K562 (cell line): ENCODE data around the gene YPEL3. TPM values are rescaled to one million over a fixed set of nuclear protein-coding genes. Genes with fewer than 3 reads are reported as not detected.

Experiments
- ATAC-seq: fragments of 200-7000 bp; cut with Tn5 transposase; 3 replicates; pipeline ENCODE4 v1.9.1; 2020; ENCODE audit warnings: moderate library complexity
- BruUV-seq: library from RNA; stranded (reverse); fragments of 400-500 nt; replicated peaks from 2 replicates; lab custom pipeline; 2021; lab: Mats Ljungman, UMichigan
- CTCF ChIA-PET: fragments of 300-600 bp; formaldehyde crosslinking; extraction: SDS; loops from one replicate; lab custom pipeline; 2021; ENCODE audit warnings: low intra/inter-chr PET ratio; lab: Yijun Ruan, JAX
- POLR2A ChIA-PET: fragments of 300-600, 350-650 bp; sonication (Branson Sonifier 250); formaldehyde crosslinking; extraction: SDS; loops from one replicate; lab custom pipeline; 2021; ENCODE audit warnings: antibody characterized with exemption, inconsistent platforms; lab: Yijun Ruan, JAX
- DNase-seq, 4 experiments: peaks; one replicate each; pipeline versions ENCODE4 v3.0.0 to v3.0.0-alpha.2; 2011 to 2018; ENCODE audit warnings: low spot score in 3 of 4, mixed read lengths in 3 of 4; ENCODE audit errors: extremely low read depth in 1 of 4
- FAIRE-seq: peaks from 2 replicates; lab custom pipeline; 2011; peaks lifted over from hg19 to GRCh38; lab: Jason Lieb, UNC
- H2AFZ ChIP-seq: 2 replicates; pipeline ENCODE4 v1.6.0; 2011; ENCODE audit warnings: low read depth, low read length, control low read depth, inconsistent platforms
- H3K27ac ChIP-seq: fragments of 200-600 bp; 3 replicates; pipeline ENCODE4 v1.8.0; 2011; ENCODE audit warnings: low read depth, mild to moderate bottlenecking, control low read depth, inconsistent platforms, low read length, moderate library complexity, mixed read lengths; ENCODE audit errors: extremely low read depth
- H3K27me3 ChIP-seq, 2 experiments: fragments of 300-600 bp in 1 of 2; 2 replicates in 1 of 2; 3 replicates in 1 of 2; pipeline versions ENCODE4 v1.6.0 to v1.8.0; 2011; ENCODE audit warnings: inconsistent platforms in 2 of 2, low read length in 2 of 2, mild to moderate bottlenecking in 1 of 2, mixed read lengths in 1 of 2, moderate library complexity in 1 of 2; ENCODE audit not compliant: control insufficient read depth in 2 of 2, insufficient read depth in 2 of 2
- H3K36me3 ChIP-seq: fragments of 300-600 bp; 3 replicates; pipeline ENCODE4 v1.8.0; 2011; ENCODE audit warnings: mild to moderate bottlenecking, low read length, inconsistent platforms; ENCODE audit not compliant: control insufficient read depth, insufficient read depth
- H3K4me1 ChIP-seq, 2 experiments: fragments of 200-600 bp in 1 of 2; replicated peaks in 1 of 2; 2 replicates in 1 of 2; 3 replicates in 1 of 2; pipeline versions ENCODE4 v1.5.1 to v1.8.0; 2011; ENCODE audit warnings: inconsistent platforms in 2 of 2, low read length in 2 of 2, mild to moderate bottlenecking in 1 of 2, mixed read lengths in 1 of 2, moderate library complexity in 1 of 2; ENCODE audit not compliant: control insufficient read depth in 2 of 2, insufficient read depth in 2 of 2
- H3K4me2 ChIP-seq: 2 replicates; pipeline ENCODE4 v1.6.1; 2011; ENCODE audit warnings: low read length, control low read depth, inconsistent platforms, mixed read lengths; ENCODE audit not compliant: insufficient read depth
- H3K4me3 ChIP-seq: fragments of 200-600 bp; sonication (generic), shearing (Covaris generic); 2 replicates; pipeline ENCODE4 v1.5.1; 2016; ENCODE audit warnings: control low read depth, inconsistent platforms
- H3K79me2 ChIP-seq: fragments of 200-600 bp; 3 replicates; pipeline ENCODE4 v1.8.0; 2011; ENCODE audit warnings: low read length, inconsistent platforms; ENCODE audit not compliant: control insufficient read depth, insufficient read depth
- H3K9ac ChIP-seq, 2 experiments: 2 replicates each; pipeline versions ENCODE4 v1.6.0 to v1.6.1; 2011; ENCODE audit warnings: low read depth in 2 of 2, low read length in 2 of 2, control low read depth in 1 of 2, inconsistent platforms in 1 of 2, mild to moderate bottlenecking in 1 of 2, mixed read lengths in 1 of 2; ENCODE audit not compliant: insufficient read depth in 1 of 2
- H3K9me1 ChIP-seq: one replicate; pipeline ENCODE4 v1.6.0; 2011; ENCODE audit warnings: inconsistent platforms, mild to moderate bottlenecking, low read length, moderate library complexity; ENCODE audit not compliant: control insufficient read depth, insufficient read depth
- H3K9me3 ChIP-seq: replicated peaks from 2 replicates; pipeline ENCODE4 v1.5.1; 2011; ENCODE audit warnings: low read depth, low read length, inconsistent platforms; ENCODE audit not compliant: control insufficient read depth, insufficient read depth
- H4K20me1 ChIP-seq: replicated peaks from 2 replicates; pipeline ENCODE4 v1.6.1; 2011; ENCODE audit warnings: low read length, inconsistent platforms, mixed read lengths; ENCODE audit not compliant: control insufficient read depth, insufficient read depth
- ADNP ChIP-seq: fragments of 200-800 bp; sonication (Bioruptor generic); IDR thresholded peaks from 2 replicates; pipeline ENCODE4 v1.6.1; 2016; ENCODE audit warnings: missing genetic modification characterization, missing compliant biosample characterization
- BCOR ChIP-seq: fragments of 450-650 bp; IDR thresholded peaks from 2 replicates; pipeline ENCODE4 v1.6.1; 2016
- C11orf30 ChIP-seq: fragments of 450-650 bp; IDR thresholded peaks from 2 replicates; pipeline ENCODE4 v1.6.1; 2016; ENCODE audit warnings: low read depth, mild to moderate bottlenecking
- CBX3 ChIP-seq, 2 experiments: IDR thresholded peaks; 1 replicate in 1 of 2; 2 replicates in 1 of 2; pipeline ENCODE4 v1.6.1; 2012; ENCODE audit warnings: inconsistent platforms in 2 of 2, low read length in 2 of 2, borderline replicate concordance in 1 of 2, control low read depth in 1 of 2
- EWSR1 ChIP-seq: fragments of 450-650 bp; IDR thresholded peaks from 2 replicates; pipeline ENCODE4 v1.6.1; 2018; ENCODE audit warnings: borderline replicate concordance, mild to moderate bottlenecking, low read depth, moderate library complexity; ENCODE audit not compliant: partially characterized antibody
- FOXP1 ChIP-seq: sonication (generic); formaldehyde crosslinking; IDR thresholded peaks from 2 replicates; pipeline ENCODE4 v1.8.0; 2022; ENCODE audit warnings: mild to moderate bottlenecking, missing genetic modification reagents
- GABPB1 ChIP-seq: sonication (generic); formaldehyde crosslinking; IDR thresholded peaks from 2 replicates; pipeline ENCODE4 v1.8.0; 2022; ENCODE audit warnings: mild to moderate bottlenecking, missing genetic modification reagents
- HDAC3 ChIP-seq: fragments of 450-650 bp; IDR thresholded peaks from 2 replicates; pipeline ENCODE4 v1.6.1; 2018; ENCODE audit warnings: borderline replicate concordance, mild to moderate bottlenecking, moderate library complexity; ENCODE audit not compliant: partially characterized antibody
- HOXB6 ChIP-seq: fragments of 250-450 bp; sonication (Bioruptor Pico); IDR thresholded peaks from 2 replicates; pipeline ENCODE4 v1.5.1; 2022; ENCODE audit warnings: mild to moderate bottlenecking, borderline replicate concordance
- KDM1A ChIP-seq, 2 experiments: fragments of 450-650 bp; IDR thresholded peaks; 2 replicates each; pipeline ENCODE4 v1.6.1; 2016; ENCODE audit warnings: mild to moderate bottlenecking in 2 of 2
- NFIC ChIP-seq: fragments of 450-650 bp; IDR thresholded peaks from 2 replicates; pipeline ENCODE4 v1.6.1; 2017; ENCODE audit warnings: mild to moderate bottlenecking, inconsistent platforms
- NFRKB ChIP-seq: fragments of 450-650 bp; IDR thresholded peaks from 2 replicates; pipeline ENCODE4 v1.6.1; 2016; ENCODE audit warnings: low read depth
- NR3C1 ChIP-seq: sonication (generic); formaldehyde crosslinking; IDR thresholded peaks from 2 replicates; pipeline ENCODE4 v1.8.1; 2022; ENCODE audit warnings: missing genetic modification reagents
- PHF8 ChIP-seq: fragments of 200-600 bp; sonication (generic); IDR thresholded peaks from 2 replicates; pipeline ENCODE4 v1.6.1; 2012; ENCODE audit warnings: mixed run types, mild to moderate bottlenecking, inconsistent platforms, low read length, moderate library complexity, borderline replicate concordance
- PTBP1 ChIP-seq: fragments of 200-400 bp; formaldehyde crosslinking; IDR thresholded peaks from 2 replicates; pipeline ENCODE4 v1.6.1; 2017; ENCODE audit warnings: low read depth, low read length
- RBM25 ChIP-seq: fragments of 200-400 bp; formaldehyde crosslinking; IDR thresholded peaks from 2 replicates; pipeline ENCODE4 v1.6.1; 2018; ENCODE audit warnings: low read length, low read depth, moderate library complexity; ENCODE audit not compliant: severe bottlenecking
- RCOR1 ChIP-seq, 2 experiments: IDR thresholded peaks; 2 replicates each; pipeline ENCODE4 v1.6.1; 2012; ENCODE audit warnings: low read depth in 2 of 2, low read length in 2 of 2, borderline replicate concordance in 1 of 2, improper control_type of control experiment in 1 of 2
- SMARCA5 ChIP-seq: fragments of 450-650 bp; IDR thresholded peaks from 2 replicates; pipeline ENCODE4 v1.6.1; 2016
- SOX6 ChIP-seq: fragments of 450-650 bp; IDR thresholded peaks from 2 replicates; pipeline ENCODE4 v1.6.1; 2014; ENCODE audit warnings: mild to moderate bottlenecking
- SPI1 ChIP-seq: IDR thresholded peaks from 2 replicates; pipeline ENCODE4 v1.6.1; 2011; ENCODE audit warnings: low read depth, low read length, control low read depth, borderline replicate concordance
- TRIM24 ChIP-seq, 2 experiments: fragments of 450-650 bp; IDR thresholded peaks; 2 replicates each; pipeline ENCODE4 v1.6.1; 2016
- TRIM28 ChIP-seq: fragments of 450-650 bp; IDR thresholded peaks from 2 replicates; pipeline ENCODE4 v1.6.1; 2017
- U2AF2 ChIP-seq: fragments of 200-400 bp; formaldehyde crosslinking; optimal IDR thresholded peaks from 2 replicates; pipeline ENCODE3; 2017; ENCODE audit warnings: low read depth, mild to moderate bottlenecking, low read length
- ZNF121 ChIP-seq: sonication (generic); formaldehyde crosslinking; conservative IDR thresholded peaks from 2 replicates; pipeline ENCODE4 v1.8.0; 2022; ENCODE audit warnings: missing genetic modification reagents
- ZNF174 ChIP-seq: fragments of 250-450 bp; sonication (Bioruptor Pico); IDR thresholded peaks from 2 replicates; pipeline ENCODE4 v1.4.0; 2020; ENCODE audit warnings: mild to moderate bottlenecking
- ZNF263 ChIP-seq: sonication (generic); formaldehyde crosslinking; IDR thresholded peaks from 2 replicates; pipeline ENCODE4 v1.8.0; 2022; ENCODE audit warnings: mild to moderate bottlenecking, missing genetic modification reagents, borderline replicate concordance
- ZNF316 ChIP-seq: fragments of 450-650 bp; IDR thresholded peaks from 2 replicates; pipeline ENCODE4 v1.6.1; 2016
- ZNF583 ChIP-seq: fragments of 250-450 bp; sonication (Bioruptor Pico); IDR thresholded peaks from 2 replicates; pipeline ENCODE4 v1.4.0; 2020
- WGBS: fragments of 100-300 bp; shearing (Covaris generic); methylation state at CpG from one replicate; pipeline ENCODE4 v1.1.6; 2016; ENCODE audit warnings: low coverage, mixed read lengths; ENCODE audit not compliant: insufficient coverage; ENCODE audit errors: missing lambda C conversion rate; 5-methylcytosine and 5-hydroxymethylcytosine counted together
- in situ Hi-C: fragments of 300-500 bp; cut with MboI; formaldehyde crosslinking; loops from 4 replicates; pipeline ENCODE4 v1.15.0; 2018; ENCODE audit warnings: inconsistent platforms, mixed read lengths
- intact Hi-C: fragments of 100-400 bp; cut with micrococcal nuclease; formaldehyde crosslinking; loops from 2 replicates; pipeline ENCODE4 v1.14.2; 2022
- polyA plus RNA-seq, 8 experiments: library from polyadenylated mRNA; depleted of rRNA in 4 of 8; stranded (reverse) in 5 of 8; unstranded in 3 of 8; fragments of >200 nt; fragmentation: Nextera tagmentation in 2 of 8; fragmentation: Illumina TruSeq in 1 of 8; extraction: Ambion mirVana in 2 of 8; extraction: Trizol in 1 of 8; gene quantifications; 2 replicates each; pipeline versions ENCODE4 v1.2.1 to v1.2.3, GENCODE V29; 2011 to 2014; ENCODE audit warnings: inconsistent platforms in 1 of 8, missing spikeins in 1 of 8
- total RNA-seq, 7 experiments: library from RNA; depleted of rRNA in 6 of 7; stranded (reverse); fragments of >200 nt in 6 of 7; fragmentation: Illumina TruSeq in 2 of 7; extraction: Trizol in 2 of 7; gene quantifications; 2 replicates each; pipeline versions ENCODE4 v1.2.1 to v1.2.3, GENCODE V29; 2011 to 2021; ENCODE audit warnings: low replicate concordance in 1 of 7

YPEL3 gene
- total and polyA plus RNA-seq, 9 of the 15 experiments (the other 6 are each of a cell fraction or from before 2014, with no cell fraction given), result 0.41 to 15.0 (median 2.9) TPM

- no peak overlapping the region for H3K4me3 ChIP-seq
- no peaks in the 10 kb centered on the region for H4K20me1 ChIP-seq
- no peak overlapping the region for H3K27ac ChIP-seq
- no peaks in the 10 kb centered on the region for H3K9me3 ChIP-seq
- peaks cover 11 to 52% of the 10 kb centered on the region in 2 experiments; a peak in 4 of 5 replicates for H3K4me1 ChIP-seq
- no peaks in the 10 kb centered on the region for H3K9me1 ChIP-seq
- CTCF ChIA-PET, result no interaction called here
- intact Hi-C loops (no loop called here), in situ Hi-C loops (no loop called here)
- no TSS peak for BruUV-seq
- peaks cover 44% of the 10 kb centered on the region; the same call in 2 of the 3 replicates for H3K36me3 ChIP-seq
- H3K79me2 ChIP-seq, result peaks cover 3% of the 10 kb centered on the region; the same call in 1 of the 3 replicates
- H2AFZ ChIP-seq, result no peak overlapping the region
- no peaks in the 10 kb centered on the region for H3K27me3 ChIP-seq
- no peak overlapping the region for H3K4me2 ChIP-seq
- ATAC-seq, result no peak
- FAIRE-seq, result no peak
- 81% methylated on average over 11 of the region's 11 CpGs for WGBS
- H3K9ac ChIP-seq, result no peak overlapping the region
- DNase-seq, result peak in 1 of 4 experiments; percentile 20
- no peak for TF ChIP-seq SOX6
- TF ChIP-seq RCOR1 (IDR thresholded peaks at IDR 0.05; ENCODE audit: borderline replicate concordance in 1 of 2, low read depth in 2 of 2, low read length in 2 of 2), result peak in 1 of 2 experiments; percentile 53; a peak in 1 of 4 replicates
- no peak for TF ChIP-seq ZNF583 (CRISPR knock-in tag)
- no peak for TF ChIP-seq U2AF2
- TF ChIP-seq ZNF174, result no peak
- peak; percentile 77 for TF ChIP-seq TRIM28
- no peak for TF ChIP-seq HOXB6 (CRISPR knock-in tag)
- peak; percentile 44; the same call in 1 of the 2 replicates for TF ChIP-seq ADNP
- no peak for TF ChIP-seq NFRKB
- peak; percentile 56 for TF ChIP-seq NFIC
- 0 out of 2 replicates have a peak, but pooled peaks have one; percentile 55 for TF ChIP-seq PTBP1
- TF ChIP-seq ZNF316, result peak; percentile 92
- 0 out of 2 replicates have a peak, but pooled peaks have one; percentile 39 for TF ChIP-seq ZNF263
- TF ChIP-seq SMARCA5, result peak; percentile 88
- no peak for TF ChIP-seq EWSR1
- 0 out of 3 replicates have a peak, but pooled peaks of 1 of the 2 experiments have one; percentile 44 for TF ChIP-seq CBX3 (IDR thresholded peaks at IDR 0.05; ENCODE audit: borderline replicate concordance in 1 of 2, low read length in 2 of 2)
- 0 out of 2 replicates have a peak, but pooled peaks have one; percentile 21 for TF ChIP-seq GABPB1
- TF ChIP-seq ZNF121 (CRISPR knock-in tag), result peak; percentile 100
- TF ChIP-seq C11orf30, result no peak
- TF ChIP-seq FOXP1 (CRISPR knock-in tag), result 0 out of 2 replicates have a peak, but pooled peaks have one; percentile 39
- no peak for TF ChIP-seq HDAC3
- TF ChIP-seq KDM1A (IDR thresholded peaks at IDR 0.05), result peak in 1 of 2 experiments; percentile 50; a peak in 2 of 4 replicates
- TF ChIP-seq SPI1, result 0 out of 2 replicates have a peak, but pooled peaks have one; percentile 13
- TF ChIP-seq PHF8, result no peak
- peak; percentile 87 for TF ChIP-seq BCOR
- no peak for TF ChIP-seq NR3C1
- peak; percentile 74 for TF ChIP-seq RBM25
- peak in 1 of 2 experiments; percentile 81; a peak in 2 of 4 replicates for TF ChIP-seq TRIM24 (IDR thresholded peaks at IDR 0.05)
- TF ChIP-seq, all 486 proteins: peak for 17
- POLR2A ChIA-PET, result interaction anchor here (1.3 kb wide), 1 partner anchor 35 kb away, joined by 3 read pairs; a partner anchor contains a TSS
Observed at GRCh38 chr16:30087181-30087898, 8.7 kb downstream of the YPEL3 start.
